Omental fat pad (tissue), 4 donors: ENCODE measurements around the gene CRACR2B. TPM values are rescaled to one million over a fixed set of nuclear protein-coding genes. Genes with fewer than 3 reads are reported as not detected.

Experiments
- ATAC-seq: fragments of 150-250 bp; one replicate; pipeline ENCODE4 v1.9.1; 2016; ENCODE audit warnings: mild to moderate bottlenecking, moderate library complexity; ENCODE audit not compliant: low FRiP score
- DNase-seq: peaks from one replicate; pipeline ENCODE4 v3.0.0-alpha.2; 2019; ENCODE audit warnings: low spot score
- CTCF ChIP-seq, 3 donors: fragments of 450-650 bp; IDR thresholded peaks; one replicate each; pipeline ENCODE4 v1.5.1; 2016 to 2017; ENCODE audit warnings: antibody characterized with exemption in 3 of 3, mild to moderate bottlenecking in 3 of 3, moderate library complexity in 2 of 3
- total RNA-seq, 4 donors: library from RNA; depleted of rRNA; stranded (reverse); fragments of >200 nt; gene quantifications; one replicate each; pipeline ENCODE4 v1.1.0, GENCODE V29; 2016

The CRACR2B gene
- total RNA-seq, 4 donors from 2014 or later = 6.3 to 39.7 (median 6.9) TPM

GRCh38 chr11:813456-814096, 14.1 kb upstream of the CRACR2B start:
- ATAC-seq (no peak), DNase-seq (no peak)
- TF ChIP-seq CTCF (IDR thresholded peaks at IDR 0.05) = no peak

GRCh38 chr11:815675-816432, 11.9 kb upstream of the CRACR2B start:
- no peak for ATAC-seq
- TF ChIP-seq CTCF (IDR thresholded peaks at IDR 0.05) = no peak
- no peak for DNase-seq

DNA sequence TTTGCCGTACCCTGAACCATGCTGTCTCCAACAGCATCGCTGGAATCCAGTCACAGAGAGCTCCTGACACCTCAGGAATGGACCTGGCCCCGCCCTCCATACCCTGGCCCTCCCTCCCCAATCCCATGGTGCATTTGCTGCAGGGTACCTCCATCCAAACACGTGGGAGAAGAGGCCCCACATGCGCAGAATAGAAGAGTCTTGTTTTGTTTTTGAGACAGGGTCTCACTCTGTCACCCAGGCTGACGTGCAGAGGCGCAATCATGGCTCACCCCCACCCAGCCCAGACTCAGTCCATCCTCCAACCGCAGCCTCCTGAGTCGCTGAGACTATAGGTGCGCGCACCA, 11.3 kb upstream of the CRACR2B start:
- no peak for DNase-seq
- TF ChIP-seq CTCF (IDR thresholded peaks at IDR 0.05) = no peak
- no peak for ATAC-seq

DNA sequence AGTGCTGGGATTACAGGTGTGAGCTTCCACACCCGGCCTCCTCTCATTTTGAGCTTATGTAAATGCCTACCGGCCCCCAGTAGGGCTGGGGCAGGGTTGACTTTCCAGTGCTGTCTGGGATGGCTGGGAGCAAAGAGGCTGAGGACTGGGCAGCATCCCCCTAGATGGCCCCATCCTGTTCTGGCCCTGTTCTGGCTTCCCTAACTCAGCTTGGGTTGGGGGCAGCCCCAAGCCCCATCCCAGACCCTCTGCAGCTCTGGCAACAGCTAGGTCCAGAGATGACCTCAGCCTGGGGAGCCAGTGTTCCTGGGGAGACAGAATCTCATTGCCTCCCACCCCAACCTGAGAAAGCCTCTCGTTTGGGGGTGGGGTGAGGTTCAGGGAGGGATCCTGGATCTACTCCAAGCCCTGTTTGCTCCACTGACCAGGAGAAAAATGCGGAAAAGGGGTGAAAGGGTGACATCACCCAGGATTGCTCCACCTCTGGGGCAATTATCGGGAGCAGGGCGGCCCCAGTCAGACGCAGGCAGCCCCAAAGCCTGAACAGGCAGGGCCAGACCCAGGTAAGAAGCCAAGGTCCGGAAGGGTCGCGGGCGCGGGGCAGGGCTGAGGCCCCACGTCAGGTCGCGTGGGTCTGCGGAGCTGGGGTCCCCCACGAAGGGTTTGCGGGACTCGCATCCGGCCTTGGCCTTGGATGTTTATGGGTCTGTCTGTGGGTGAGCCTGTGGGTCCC, 9.2 kb upstream of the CRACR2B start, which contains the start of gene PNPLA2:
Gene PNPLA2 (plus strand): TSS at position 519 of the 733 bp plus-strand sequence. CDS start 805 bp downstream, outside the sequence.
- peak; percentile 33 for ATAC-seq
- TF ChIP-seq CTCF (IDR thresholded peaks at IDR 0.05) = no peak

GRCh38 chr11:819129-819931, 8.4 kb upstream of the CRACR2B start:
- ATAC-seq (peak; percentile 70), DNase-seq (peak; percentile 74)
- TF ChIP-seq CTCF (IDR thresholded peaks at IDR 0.05) = no peak

More for the DNA sequence above, 9.2 kb upstream of the CRACR2B start, which contains the start of gene PNPLA2:
- DNase-seq = no peak

GRCh38 chr11:819943-820649, 7.6 kb upstream of the CRACR2B start:
- DNase-seq (peak; percentile 77), ATAC-seq (peak; percentile 56)
- no peak for TF ChIP-seq CTCF (IDR thresholded peaks at IDR 0.05)
